ENCODE data around the gene IKZF2. TPM values are rescaled to one million over a fixed set of nuclear protein-coding genes. Genes with fewer than 3 reads are reported as not detected.

Gene IKZF2
- total RNA-seq, 4 donors from 2014 or later, result 14.5 to 33.3 (median 15.7) TPM

DNA sequence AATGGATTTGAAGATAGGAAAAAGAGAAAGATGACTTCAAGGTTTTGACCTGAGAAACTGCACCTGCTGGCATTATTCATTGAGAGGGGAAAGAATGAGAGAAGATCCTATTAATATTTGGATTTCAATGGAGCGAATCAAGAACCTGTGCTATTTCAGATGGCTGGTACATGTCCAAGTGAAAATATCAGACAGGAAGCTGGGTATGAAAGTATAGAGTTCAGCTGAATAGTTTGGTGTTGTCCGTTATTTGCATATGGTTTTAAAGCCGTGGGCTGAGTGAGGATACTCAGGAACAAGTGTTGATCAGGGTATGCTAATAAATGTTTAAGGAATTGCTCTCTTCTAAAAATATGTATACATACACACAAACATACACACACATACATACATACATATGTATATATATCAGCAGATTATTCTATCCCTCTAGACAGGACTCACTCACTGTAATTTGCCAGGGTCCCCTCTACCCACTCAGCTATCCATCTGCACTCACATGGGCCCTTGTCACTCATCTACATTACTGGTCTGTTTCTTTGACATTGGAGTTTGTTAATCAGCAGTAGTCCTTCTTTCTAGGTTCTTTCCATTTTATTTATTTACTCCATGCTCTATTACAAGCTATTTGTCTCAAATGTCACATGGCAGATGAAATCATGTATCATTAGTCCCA, 33.9 kb upstream of the IKZF2 start:
- TF ChIP-seq, protein P1, sequence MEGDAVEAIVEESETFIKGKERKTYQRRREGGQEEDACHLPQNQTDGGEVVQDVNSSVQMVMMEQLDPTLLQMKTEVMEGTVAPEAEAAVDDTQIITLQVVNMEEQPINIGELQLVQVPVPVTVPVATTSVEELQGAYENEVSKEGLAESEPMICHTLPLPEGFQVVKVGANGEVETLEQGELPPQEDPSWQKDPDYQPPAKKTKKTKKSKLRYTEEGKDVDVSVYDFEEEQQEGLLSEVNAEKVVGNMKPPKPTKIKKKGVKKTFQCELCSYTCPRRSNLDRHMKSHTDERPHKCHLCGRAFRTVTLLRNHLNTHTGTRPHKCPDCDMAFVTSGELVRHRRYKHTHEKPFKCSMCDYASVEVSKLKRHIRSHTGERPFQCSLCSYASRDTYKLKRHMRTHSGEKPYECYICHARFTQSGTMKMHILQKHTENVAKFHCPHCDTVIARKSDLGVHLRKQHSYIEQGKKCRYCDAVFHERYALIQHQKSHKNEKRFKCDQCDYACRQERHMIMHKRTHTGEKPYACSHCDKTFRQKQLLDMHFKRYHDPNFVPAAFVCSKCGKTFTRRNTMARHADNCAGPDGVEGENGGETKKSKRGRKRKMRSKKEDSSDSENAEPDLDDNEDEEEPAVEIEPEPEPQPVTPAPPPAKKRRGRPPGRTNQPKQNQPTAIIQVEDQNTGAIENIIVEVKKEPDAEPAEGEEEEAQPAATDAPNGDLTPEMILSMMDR (IDR thresholded peaks at IDR 0.05; ENCODE audit: low read depth), result no peak

DNA sequence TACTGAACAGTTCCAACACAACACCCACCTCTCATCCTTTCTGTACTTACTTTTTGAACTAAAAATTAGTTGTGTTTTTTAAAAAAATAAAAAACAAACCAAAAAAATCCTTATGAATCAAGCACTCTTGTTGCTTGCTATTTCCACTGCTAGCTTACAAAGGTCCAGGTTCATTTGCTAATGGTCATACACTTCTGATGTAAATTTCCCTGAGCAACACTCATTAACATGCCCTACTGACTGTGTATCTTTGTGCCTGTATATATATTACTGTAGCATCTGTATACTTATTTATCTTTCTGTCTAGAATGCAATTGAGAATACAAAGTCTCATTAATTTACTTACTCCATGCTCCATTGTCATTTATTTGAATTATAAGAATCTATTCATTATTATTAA, 30.3 kb upstream of the IKZF2 start:
- TF ChIP-seq, protein P1 (IDR thresholded peaks at IDR 0.05; ENCODE audit: low read depth), result no peak

DNA sequence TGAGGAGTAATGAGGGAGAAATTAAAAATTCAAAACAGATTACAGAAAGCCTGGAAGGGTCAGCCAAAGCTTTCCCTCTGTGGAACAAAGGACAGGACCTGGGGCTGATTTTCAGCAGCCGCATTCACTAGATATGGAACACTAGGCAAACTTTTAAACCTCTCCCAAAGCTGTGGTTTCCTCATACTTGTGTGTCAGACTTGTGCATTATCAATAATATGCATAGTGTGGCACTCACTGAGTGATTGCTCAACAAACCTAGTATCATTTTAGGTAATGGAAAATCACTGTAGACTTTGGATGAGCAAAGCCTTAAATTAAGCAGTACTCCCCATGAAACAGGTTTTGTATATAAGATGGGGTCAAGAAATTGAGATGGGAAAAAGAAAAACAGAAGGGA, 26.3 kb upstream of the IKZF2 start:
- TF ChIP-seq, protein P1 (IDR thresholded peaks at IDR 0.05; ENCODE audit: low read depth), result no peak

DNA sequence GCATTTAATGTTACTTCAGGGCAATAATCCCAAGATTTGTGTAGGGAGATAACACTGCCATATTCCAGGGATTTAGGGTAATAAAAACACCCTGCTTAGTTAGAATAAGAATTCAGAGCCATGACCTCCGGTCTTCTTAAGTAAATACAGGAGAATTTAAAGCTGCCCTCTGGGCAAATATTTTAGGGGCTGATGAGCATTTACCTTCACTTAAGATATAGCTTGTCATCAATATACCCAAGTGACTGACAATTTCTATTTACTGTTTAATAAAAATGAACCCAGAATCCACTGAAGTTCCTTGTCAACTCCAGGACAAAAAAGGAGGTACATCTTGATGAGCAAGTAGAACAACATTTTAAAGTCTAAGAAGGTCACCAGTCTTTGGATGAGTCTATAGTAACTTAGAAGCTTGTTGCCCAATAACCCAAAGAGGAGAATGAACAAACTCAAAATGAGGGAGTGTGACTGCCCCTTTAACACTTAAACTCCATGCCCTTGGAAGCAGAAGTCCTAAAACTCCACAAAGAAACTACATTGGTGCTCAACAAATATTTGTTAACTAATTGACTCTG, 24.3 kb upstream of the IKZF2 start:
- TF ChIP-seq, protein P1 (IDR thresholded peaks at IDR 0.05; ENCODE audit: low read depth), result no peak

DNA sequence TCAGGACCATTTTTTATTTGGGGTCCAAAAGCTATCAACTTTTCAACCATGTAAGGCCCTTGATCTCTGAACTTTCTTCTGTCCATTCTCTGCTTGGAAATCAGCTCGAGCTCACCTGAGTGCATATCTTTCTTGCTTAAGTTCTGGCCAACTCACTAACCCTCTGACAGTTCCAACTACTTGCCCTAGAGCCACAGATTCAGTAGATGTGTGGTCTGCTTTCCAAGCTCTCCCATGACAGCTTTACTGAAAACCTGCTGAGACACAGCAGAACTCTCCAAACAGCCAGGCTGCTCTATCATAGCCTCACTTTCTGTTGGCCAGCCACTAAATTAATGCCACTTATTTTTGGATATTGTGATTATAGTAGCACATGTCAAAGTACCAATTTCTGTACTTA, 21.2 kb upstream of the IKZF2 start:
- TF ChIP-seq, protein P1 (IDR thresholded peaks at IDR 0.05; ENCODE audit: low read depth), result no peak

DNA sequence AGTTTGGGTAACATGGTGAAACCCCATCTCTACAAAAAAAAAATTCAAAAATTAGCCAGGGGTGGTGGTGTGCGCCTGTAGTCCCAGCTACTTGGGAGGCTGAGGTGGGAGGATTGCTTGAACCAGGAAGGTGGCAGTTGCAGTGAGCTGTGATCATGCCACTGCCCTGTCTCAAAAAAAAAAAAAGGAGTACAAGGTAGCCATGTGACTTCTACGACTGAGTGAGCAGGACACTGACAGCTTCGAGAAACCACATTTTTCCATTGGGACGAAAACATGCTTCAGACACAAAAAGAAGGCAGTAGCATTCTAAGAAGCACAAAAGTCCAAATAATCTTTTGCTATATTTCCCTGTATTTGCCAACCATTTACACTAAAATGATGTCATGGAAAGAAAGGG, 19.7 kb upstream of the IKZF2 start:
- TF ChIP-seq, protein P1 (IDR thresholded peaks at IDR 0.05; ENCODE audit: low read depth), result no peak

DNA sequence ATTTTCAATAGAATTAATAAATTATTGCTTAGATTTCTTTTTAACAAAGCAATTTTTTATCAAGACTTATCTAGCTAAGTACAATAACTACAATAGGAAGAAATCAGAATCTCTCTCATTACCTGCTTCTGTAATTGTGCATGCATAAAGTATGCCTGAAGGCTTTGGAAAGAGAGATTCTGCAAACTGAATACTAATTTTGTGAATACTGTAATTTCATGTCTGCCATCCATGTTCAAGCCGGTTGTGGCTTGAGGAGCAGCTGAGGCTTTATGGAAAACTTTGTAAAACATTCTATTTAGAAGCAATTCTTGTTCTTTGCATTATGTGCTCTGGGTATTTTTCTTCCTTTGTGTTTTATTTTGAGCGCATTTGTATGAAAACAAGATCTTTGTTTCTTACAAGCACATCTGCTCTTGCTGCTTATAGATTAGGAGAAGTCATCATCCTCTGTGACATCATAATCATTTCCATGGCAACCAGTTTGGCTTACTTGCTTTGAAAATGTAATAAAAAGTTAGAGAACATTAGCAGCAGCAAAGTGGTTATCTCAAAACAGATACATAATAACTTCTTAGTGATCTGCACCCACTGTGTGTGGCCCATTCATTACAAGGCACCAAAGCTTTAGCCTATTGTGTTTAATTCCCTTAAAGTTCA, 16.0 kb upstream of the IKZF2 start:
- TF ChIP-seq, protein P1 (IDR thresholded peaks at IDR 0.05; ENCODE audit: low read depth), result no peak
